A549 (cell line): ENCODE results near the gene SOX6. TPM values are rescaled to one million over a fixed set of nuclear protein-coding genes. Genes with fewer than 3 reads are reported as not detected.

Source experiments
- ATAC-seq, 2 experiments: fragments of 200-7000 bp in 1 of 2; fragments of >200 bp in 1 of 2; cut with Nextera tagmentation in 1 of 2; cut with Tn5 transposase in 1 of 2; 3 replicates each; pipeline versions ENCODE4 v1.8.0 to v1.9.1; 2018 to 2020; ENCODE audit warnings: mild to moderate bottlenecking in 1 of 2, moderate library complexity in 1 of 2
- CTCF ChIA-PET: fragments of 300-600 bp; sonication (Branson Sonifier 250); formaldehyde crosslinking; extraction: SDS; loops from one replicate; lab custom pipeline; 2021; ENCODE audit warnings: antibody characterized with exemption, inconsistent platforms; lab: Yijun Ruan, JAX
- POLR2A ChIA-PET: fragments of 350-600 bp; formaldehyde crosslinking; extraction: SDS; loops from one replicate; lab custom pipeline; 2021; ENCODE audit warnings: antibody characterized with exemption, inconsistent platforms; lab: Yijun Ruan, JAX
- DNase-seq, 2 experiments: peaks; one replicate each; pipeline versions ENCODE4 v3.0.0 to v3.0.0-alpha.2; 2011 to 2016; ENCODE audit warnings: low read depth in 1 of 2, low spot score in 1 of 2
- FAIRE-seq: peaks from 2 replicates; lab custom pipeline; 2011; peaks lifted over from hg19 to GRCh38; lab: Jason Lieb, UNC
- H3K27ac ChIP-seq, 2 experiments: fragments of >200 bp; sonication (Bioruptor Twin); formaldehyde crosslinking; 3 replicates each; pipeline ENCODE4 v1.5.1; 2016 to 2017
- H3K4me1 ChIP-seq: fragments of >200 bp; sonication (Bioruptor Twin); formaldehyde crosslinking; 3 replicates; pipeline ENCODE4 v1.6.1; 2016
- H3K4me2 ChIP-seq: fragments of >200 bp; sonication (Bioruptor Twin); formaldehyde crosslinking; 3 replicates; pipeline ENCODE4 v1.6.1; 2016
- H3K4me3 ChIP-seq: fragments of >200 bp; sonication (Bioruptor Twin); formaldehyde crosslinking; 3 replicates; pipeline ENCODE4 v1.5.1; 2016
- H3K9me3 ChIP-seq: fragments of >200 bp; sonication (Bioruptor Twin); formaldehyde crosslinking; 3 replicates; pipeline ENCODE4 v1.6.1; 2016
- ATOH8 ChIP-seq: fragments of 250-450 bp; sonication (Bioruptor Pico); IDR thresholded peaks from 2 replicates; pipeline ENCODE4 v1.5.0; 2020; ENCODE audit warnings: low read depth, mild to moderate bottlenecking, moderate library complexity
- CBX2 ChIP-seq: fragments of 200-600 bp; sonication (generic); IDR thresholded peaks from 2 replicates; pipeline ENCODE4 v1.6.1; 2016; ENCODE audit warnings: low read depth, mild to moderate bottlenecking, borderline replicate concordance
- CBX8 ChIP-seq: fragments of 200-600 bp; sonication (generic); IDR thresholded peaks from 2 replicates; pipeline ENCODE4 v1.6.1; 2016
- CHD2 ChIP-seq: fragments of 150-350 bp; IDR thresholded peaks from 2 replicates; pipeline ENCODE4 v1.6.1; 2014; ENCODE audit warnings: low read length; ENCODE audit not compliant: partially characterized antibody
- CTCF ChIP-seq: fragments of >200 bp; sonication (Bioruptor Twin); formaldehyde crosslinking; IDR thresholded peaks from 3 replicates; pipeline ENCODE4 v1.5.1; 2016
- EHF ChIP-seq: fragments of 250-450 bp; sonication (Bioruptor Pico); IDR thresholded peaks from 2 replicates; pipeline ENCODE4 v1.5.0; 2020; ENCODE audit warnings: mild to moderate bottlenecking
- EHMT2 ChIP-seq: fragments of 200-600 bp; sonication (generic); IDR thresholded peaks from 2 replicates; pipeline ENCODE4 v1.6.1; 2016; ENCODE audit warnings: antibody characterized with exemption, low read depth, mild to moderate bottlenecking, moderate library complexity
- FOSB ChIP-seq: fragments of 250-450 bp; sonication (Bioruptor Pico); IDR thresholded peaks from 2 replicates; pipeline ENCODE4 v1.5.0; 2020; ENCODE audit warnings: mild to moderate bottlenecking, moderate library complexity
- FOXS1 ChIP-seq: fragments of 250-450 bp; sonication (Bioruptor Pico); IDR thresholded peaks from 2 replicates; pipeline ENCODE4 v1.5.0; 2020; ENCODE audit warnings: mild to moderate bottlenecking, moderate library complexity
- GATA3 ChIP-seq: IDR thresholded peaks from 2 replicates; pipeline ENCODE4 v1.6.1; 2012; ENCODE audit warnings: borderline replicate concordance
- HDAC2 ChIP-seq: fragments of 200-600 bp; sonication (generic); IDR thresholded peaks from 2 replicates; pipeline ENCODE4 v1.6.1; 2016
- HEYL ChIP-seq: fragments of 250-450 bp; sonication (Bioruptor Pico); IDR thresholded peaks from 2 replicates; pipeline ENCODE4 v1.8.0; 2021; ENCODE audit warnings: mild to moderate bottlenecking, moderate library complexity
- HMGXB4 ChIP-seq: fragments of 250-450 bp; sonication (Bioruptor Pico); IDR thresholded peaks from 2 replicates; pipeline ENCODE4 v1.5.0; 2021; ENCODE audit warnings: mild to moderate bottlenecking, moderate library complexity, borderline replicate concordance
- HOXB5 ChIP-seq: fragments of 250-450 bp; sonication (Bioruptor Pico); IDR thresholded peaks from 2 replicates; pipeline ENCODE4 v1.5.0; 2020; ENCODE audit warnings: mild to moderate bottlenecking, moderate library complexity
- JUN ChIP-seq, 2 experiments: fragments of >200 bp; sonication (Bioruptor Twin); formaldehyde crosslinking; IDR thresholded peaks; 2 replicates in 1 of 2; 3 replicates in 1 of 2; pipeline ENCODE4 v1.6.1; 2016 to 2017
- JUNB ChIP-seq: fragments of >200 bp; sonication (Bioruptor Twin); formaldehyde crosslinking; IDR thresholded peaks from 2 replicates; pipeline ENCODE4 v1.6.1; 2016
- KDM5A ChIP-seq: fragments of 200-600 bp; sonication (generic); IDR thresholded peaks from 2 replicates; pipeline ENCODE4 v1.6.1; 2016; ENCODE audit warnings: antibody characterized with exemption, mild to moderate bottlenecking
- MAZ ChIP-seq: fragments of 150-350 bp; IDR thresholded peaks from 2 replicates; pipeline ENCODE4 v1.6.1; 2014; ENCODE audit warnings: antibody characterized with exemption, low read depth, low read length, borderline replicate concordance
- MYC ChIP-seq: IDR thresholded peaks from 2 replicates; pipeline ENCODE4 v1.6.1; 2012; ENCODE audit warnings: mild to moderate bottlenecking, inconsistent platforms, low read length, improper control_type of control experiment, borderline replicate concordance
- PHF8 ChIP-seq: fragments of 200-600 bp; sonication (generic); IDR thresholded peaks from 2 replicates; pipeline ENCODE4 v1.6.1; 2016; ENCODE audit warnings: low read depth, mild to moderate bottlenecking, antibody characterized with exemption, moderate library complexity, borderline replicate concordance
- POLR2A ChIP-seq: IDR thresholded peaks from 2 replicates; pipeline ENCODE4 v1.6.1; 2012; ENCODE audit warnings: mild to moderate bottlenecking, low read length
- RCOR1 ChIP-seq: fragments of 150-350 bp; IDR thresholded peaks from 2 replicates; pipeline ENCODE4 v1.6.1; 2014; ENCODE audit warnings: antibody characterized with exemption, low read length, low read depth
- REST ChIP-seq: fragments of 200-600 bp; sonication (generic); IDR thresholded peaks from 2 replicates; pipeline ENCODE4 v1.6.1; 2016; ENCODE audit warnings: antibody characterized with exemption, mild to moderate bottlenecking, moderate library complexity
- RFX5 ChIP-seq: fragments of 450-650 bp; IDR thresholded peaks from 2 replicates; pipeline ENCODE4 v1.7.1; 2014; ENCODE audit warnings: antibody characterized with exemption, mild to moderate bottlenecking, moderate library complexity
- RNF2 ChIP-seq: fragments of 200-600 bp; sonication (generic); IDR thresholded peaks from 2 replicates; pipeline ENCODE4 v1.6.1; 2016; ENCODE audit warnings: low read depth, mild to moderate bottlenecking, antibody characterized with exemption, moderate library complexity, borderline replicate concordance
- SMC3 ChIP-seq: fragments of >200 bp; sonication (Bioruptor Twin); formaldehyde crosslinking; IDR thresholded peaks from 3 replicates; pipeline ENCODE4 v1.6.1; 2018; ENCODE audit warnings: inconsistent platforms
- SREBF2 ChIP-seq: fragments of 450-650 bp; IDR thresholded peaks from 2 replicates; pipeline ENCODE4 v1.6.1; 2014; ENCODE audit warnings: mild to moderate bottlenecking, moderate library complexity
- ZFP36 ChIP-seq: fragments of 450-650 bp; IDR thresholded peaks from 2 replicates; pipeline ENCODE4 v1.6.1; 2014; ENCODE audit warnings: borderline replicate concordance; ENCODE audit not compliant: partially characterized antibody
- ZNF302 ChIP-seq: fragments of 250-450 bp; sonication (Bioruptor Pico); IDR thresholded peaks from 2 replicates; pipeline ENCODE4 v1.9.0; 2021; ENCODE audit warnings: inconsistent platforms, mild to moderate bottlenecking, moderate library complexity
- whole genome bisulfite sequencing: methylation state at CpG from one replicate; pipeline ENCODE4 v1.1.6; 2017; ENCODE audit errors: missing lambda C conversion rate; 5-methylcytosine and 5-hydroxymethylcytosine counted together
- polyA plus RNA-seq, 4 experiments: library from polyadenylated mRNA; depleted of rRNA in 3 of 4; stranded (reverse); fragments of >200 nt; fragmentation: RNase III in 1 of 4; extraction: RNeasy Plus Mini Kit Qiagen cat#74134 plus additional on column Dnase treatment in 1 of 4; gene quantifications; 2 replicates in 3 of 4; 3 replicates in 1 of 4; pipeline ENCODE4 v1.2.3, GENCODE V29; 2011 to 2017

The SOX6 gene
- polyA plus RNA-seq, 2 of the 4 experiments (the other 2 are of a cell fraction): 0.18 TPM; not detected in 1

GRCh38 chr11:16382638-16383380 is 26.5 kb upstream of the SOX6 start:
- H3K4me3 ChIP-seq: no peak overlapping the region
- no peak overlapping the region for H3K27ac ChIP-seq
- POLR2A ChIA-PET: no interaction called here
- 64% methylated on average over 2 of the region's 2 CpGs for WGBS
- no peaks in the 10 kb centered on the region for H3K9me3 ChIP-seq
- TF ChIP-seq JUN (IDR thresholded peaks at IDR 0.05) (no peak), SREBF2 (no peak), HOXB5 (CRISPR knock-in tag) (no peak), RNF2 (no peak), GATA3 (no peak), CTCF (no peak), FOXS1 (CRISPR knock-in tag) (no peak), HMGXB4 (CRISPR knock-in tag) (no peak), CHD2 (no peak), CBX8 (no peak), ZNF302 (no peak), RCOR1 (no peak), SMC3 (no peak), ZFP36 (no peak), HDAC2 (no peak), FOSB (CRISPR knock-in tag) (no peak), JUNB (no peak), EHMT2 (no peak), PHF8 (no peak)
- TF ChIP-seq, all 56 proteins: peak for 0
- Histone ChIP-seq H3K4me1 (no peaks in the 10 kb centered on the region), H3K4me2 (no peak overlapping the region)
- CTCF ChIA-PET: no interaction called here
- no peak for DNase-seq
- no peak for FAIRE-seq
- no peak for ATAC-seq

GRCh38 chr11:16382186-16382585 is 25.8 kb upstream of the SOX6 start:
- FAIRE-seq: no peak
- H3K9me3 ChIP-seq: no peaks in the 10 kb centered on the region
- CTCF ChIA-PET: no interaction called here
- no peak overlapping the region for H3K27ac ChIP-seq
- WGBS: 34% methylated on average over 5 of the region's 5 CpGs
- no peak for DNase-seq
- POLR2A ChIA-PET: no interaction called here
- no peaks in the 10 kb centered on the region for H3K4me1 ChIP-seq
- no peak overlapping the region for H3K4me3 ChIP-seq
- ATAC-seq: no peak
- no peak overlapping the region for H3K4me2 ChIP-seq
- TF ChIP-seq EHF (CRISPR knock-in tag) (no peak), KDM5A (no peak), EHMT2 (no peak), POLR2A (no peak), CBX2 (no peak), HEYL (CRISPR knock-in tag) (no peak), REST (no peak), CTCF (no peak), MAZ (no peak), SREBF2 (no peak), MYC (no peak), RFX5 (no peak), ATOH8 (no peak)
